Choroid plexus epithelial cell (primary cell): ENCODE data around the gene TMEM170B.

ENCODE experiments used
- DNase-seq: peaks from one replicate; pipeline ENCODE4 v3.0.0-alpha.2; 2010; ENCODE audit warnings: low read depth
- H3K4me3 ChIP-seq: 2 replicates; pipeline ENCODE4 v1.5.1; 2011; ENCODE audit warnings: low read depth, mild to moderate bottlenecking, control low read depth, low read length, moderate library complexity
- CTCF ChIP-seq: conservative IDR thresholded peaks from 2 replicates; pipeline ENCODE4 v1.5.1; 2011; ENCODE audit warnings: low read depth, mild to moderate bottlenecking, control low read depth, inconsistent platforms, low read length, moderate library complexity

Gene TMEM170B

GRCh38 chr6:11585426-11586016 lies 48.0 kb downstream of the TMEM170B start:
- DNase-seq = peak; percentile 82
- TF ChIP-seq CTCF = peak; percentile 58
- H3K4me3 ChIP-seq = no peak overlapping the region

DNA sequence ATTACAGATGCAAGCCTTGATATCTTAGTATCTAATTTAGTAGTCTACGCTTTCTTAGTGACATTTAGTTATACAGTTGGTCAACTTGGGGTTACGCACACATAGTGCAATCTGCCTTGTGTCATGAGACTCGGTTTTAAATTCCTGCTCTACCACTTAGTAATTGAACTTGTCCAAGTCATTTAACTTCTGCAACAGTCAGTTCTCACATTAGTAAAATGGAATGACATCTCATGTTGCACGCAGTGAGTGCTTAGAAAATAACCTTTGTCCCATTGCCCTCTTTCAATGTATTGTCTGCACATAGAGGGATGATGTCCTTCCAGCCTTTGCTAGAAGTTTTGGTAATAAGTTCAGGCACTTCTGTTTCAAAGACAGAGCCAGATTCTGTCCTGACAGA lies 48.6 kb downstream of the TMEM170B start:
- no peak overlapping the region for H3K4me3 ChIP-seq
- peak; percentile 42 for DNase-seq
- no peak for TF ChIP-seq CTCF

DNA sequence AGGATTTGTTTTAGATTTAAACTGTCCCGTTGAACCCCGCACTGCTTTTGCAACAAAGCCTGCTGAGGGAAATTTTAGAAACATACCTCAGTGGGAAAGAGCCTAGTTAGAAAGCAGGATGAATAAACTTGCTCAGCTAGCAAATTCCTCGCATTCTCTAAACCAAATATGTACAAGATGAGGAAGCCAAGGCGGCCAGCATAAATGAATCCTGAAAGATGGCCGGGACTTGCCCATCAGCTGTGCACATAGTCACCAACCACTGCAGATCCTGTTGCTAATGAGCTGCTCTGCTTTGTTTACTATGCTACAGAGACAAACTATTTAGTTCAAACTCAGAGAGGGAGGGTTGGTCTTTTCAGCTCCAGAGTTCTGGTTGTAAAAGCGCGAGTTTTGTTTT lies 49.0 kb downstream of the TMEM170B start:
- DNase-seq = peak; percentile 91
- no peak overlapping the region for H3K4me3 ChIP-seq

GRCh38 chr6:11589261-11589660 lies 51.7 kb downstream of the TMEM170B start:
- TF ChIP-seq CTCF = no peak
- no peak for DNase-seq
- no peak overlapping the region for H3K4me3 ChIP-seq

More for the DNA sequence above, 49.0 kb downstream of the TMEM170B start:
- TF ChIP-seq CTCF = no peak

- DNase-seq = peak; percentile 38
- H3K4me3 ChIP-seq = no peak overlapping the region
- TF ChIP-seq CTCF = no peak
Measured at GRCh38 chr6:11592294-11592906, 54.9 kb downstream of the TMEM170B start.

DNA sequence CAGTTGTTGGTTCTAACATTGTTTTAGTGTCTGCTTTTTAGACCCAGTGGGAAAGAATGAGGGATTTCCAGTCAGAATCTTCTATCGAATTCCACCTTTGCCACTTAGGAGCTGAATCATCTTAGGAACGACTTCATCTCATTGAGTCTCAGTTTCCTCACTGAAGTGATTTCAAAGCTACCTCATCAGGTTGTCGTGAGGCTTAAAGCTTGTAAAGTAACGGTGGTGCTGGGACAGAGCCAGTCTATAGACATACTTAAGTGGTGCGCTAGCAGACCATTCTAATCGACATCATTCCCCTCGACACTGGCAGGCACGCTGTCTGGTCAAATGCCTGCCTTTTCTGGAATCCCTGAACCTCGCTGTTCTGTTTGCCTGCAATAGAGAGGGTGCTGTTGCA lies 55.5 kb downstream of the TMEM170B start:
- no peak overlapping the region for H3K4me3 ChIP-seq
- no peak for DNase-seq
- no peak for TF ChIP-seq CTCF

DNA sequence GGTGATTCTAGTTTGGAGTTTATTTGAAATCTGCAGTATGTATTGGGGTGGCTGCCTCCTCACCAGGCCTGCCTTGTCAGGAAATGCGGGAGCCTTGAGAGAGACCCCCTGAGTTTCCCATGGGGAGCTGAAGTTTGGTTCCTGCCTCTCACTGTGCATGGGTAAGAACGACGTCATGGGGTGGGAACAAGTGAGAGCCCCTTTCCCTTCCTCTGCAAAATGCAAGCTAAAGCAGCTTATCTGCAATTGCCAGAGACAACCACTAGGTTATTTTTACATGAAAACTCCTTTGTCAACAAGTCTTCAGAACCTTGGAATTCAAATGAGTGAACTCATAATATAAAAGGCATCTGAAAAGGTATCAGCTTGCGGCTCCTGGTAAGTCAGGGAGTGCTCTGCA lies 58.4 kb downstream of the TMEM170B start:
- no peak overlapping the region for H3K4me3 ChIP-seq
- peak; percentile 53 for TF ChIP-seq CTCF

More for the DNA sequence above, 58.4 kb downstream of the TMEM170B start:
- DNase-seq = peak; percentile 51
